HG03097 (cell line): ENCODE results near the gene COL6A2.

Experiments
- ATAC-seq: cut with Tn5 transposase; IDR thresholded peaks from one replicate; pipeline ENCODE4 v1.9.1; 2021; ENCODE audit not compliant: unreplicated experiment, low FRiP score

COL6A2 gene

GRCh38 chr21:46122758-46123683 lies 25.1 kb downstream of the COL6A2 start:
- no peak for ATAC-seq

DNA sequence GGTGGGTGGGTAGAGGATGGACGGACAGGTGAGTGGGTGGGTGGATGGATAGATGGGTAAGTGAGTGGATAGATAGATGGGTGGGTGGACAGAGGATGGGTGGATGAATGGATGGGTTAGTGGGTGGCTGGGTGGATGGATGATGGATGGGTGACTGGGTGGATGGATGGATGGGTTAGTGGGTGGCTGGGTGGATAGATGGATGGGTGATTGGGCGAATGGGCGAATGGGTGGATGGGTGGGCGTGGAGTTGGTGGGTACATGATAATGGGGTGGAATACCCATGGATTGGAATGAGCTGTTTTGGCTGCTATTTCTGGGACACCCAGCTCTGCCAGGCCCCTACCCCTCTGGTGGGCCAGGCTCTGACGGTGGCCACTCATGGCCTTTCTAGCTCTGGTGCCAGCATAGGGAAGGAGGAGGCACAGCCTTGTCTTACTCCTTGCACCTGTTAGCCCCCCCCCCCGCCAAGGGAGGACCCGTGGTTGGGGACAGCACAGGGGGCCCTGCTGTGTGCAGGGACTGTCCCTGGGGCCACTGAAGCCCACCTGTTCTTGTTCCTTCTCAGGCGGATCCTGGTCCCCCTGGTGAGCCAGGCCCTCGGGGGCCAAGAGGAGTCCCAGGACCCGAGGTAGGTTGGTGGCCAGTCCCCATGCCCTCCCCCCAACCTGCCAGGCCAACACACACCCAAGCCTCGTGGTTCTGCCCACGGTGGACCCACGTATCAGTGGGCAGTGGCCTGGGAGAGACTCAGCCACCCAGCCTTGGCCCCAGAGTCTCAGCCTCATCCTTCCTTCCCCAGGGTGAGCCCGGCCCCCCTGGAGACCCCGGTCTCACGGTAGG lies 26.4 kb downstream of the COL6A2 start:
- ATAC-seq: no peak

DNA sequence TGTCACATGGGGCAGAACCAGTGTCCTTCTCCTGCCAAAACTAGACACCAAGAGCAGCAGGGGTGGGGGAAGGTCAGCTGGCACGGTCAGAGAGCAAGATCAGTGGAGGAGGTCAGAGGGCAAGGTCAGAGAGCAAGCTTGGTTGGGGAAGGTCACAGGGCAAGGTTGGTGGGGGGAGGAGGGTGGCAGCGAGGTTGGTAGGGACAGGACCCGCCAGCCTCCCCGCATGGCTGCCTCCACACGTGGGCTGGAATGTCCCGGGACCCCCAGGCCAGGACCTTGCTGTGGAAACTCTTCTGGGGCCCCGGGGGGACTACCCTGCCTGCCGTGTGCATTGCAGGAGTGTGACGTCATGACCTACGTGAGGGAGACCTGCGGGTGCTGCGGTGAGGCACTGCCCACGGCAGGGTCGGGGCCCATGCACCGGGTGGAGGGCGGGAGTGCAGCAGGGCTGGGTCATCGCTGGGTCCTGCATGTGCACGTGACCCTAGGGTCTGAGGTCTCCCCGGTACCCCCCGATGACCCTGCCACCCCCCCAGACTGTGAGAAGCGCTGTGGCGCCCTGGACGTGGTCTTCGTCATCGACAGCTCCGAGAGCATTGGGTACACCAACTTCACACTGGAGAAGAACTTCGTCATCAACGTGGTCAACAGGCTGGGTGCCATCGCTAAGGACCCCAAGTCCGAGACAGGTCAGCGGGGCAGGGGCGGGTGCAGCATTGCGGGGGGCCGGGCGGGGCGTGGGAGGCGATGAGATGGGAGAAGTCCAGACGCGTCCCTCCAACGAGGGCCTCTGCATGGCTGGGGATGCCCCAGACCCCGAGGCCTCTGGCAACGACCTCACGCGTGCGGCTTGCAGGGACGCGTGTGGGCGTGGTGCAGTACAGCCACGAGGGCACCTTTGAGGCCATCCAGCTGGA lies 27.3 kb downstream of the COL6A2 start:
- no peak for ATAC-seq

DNA sequence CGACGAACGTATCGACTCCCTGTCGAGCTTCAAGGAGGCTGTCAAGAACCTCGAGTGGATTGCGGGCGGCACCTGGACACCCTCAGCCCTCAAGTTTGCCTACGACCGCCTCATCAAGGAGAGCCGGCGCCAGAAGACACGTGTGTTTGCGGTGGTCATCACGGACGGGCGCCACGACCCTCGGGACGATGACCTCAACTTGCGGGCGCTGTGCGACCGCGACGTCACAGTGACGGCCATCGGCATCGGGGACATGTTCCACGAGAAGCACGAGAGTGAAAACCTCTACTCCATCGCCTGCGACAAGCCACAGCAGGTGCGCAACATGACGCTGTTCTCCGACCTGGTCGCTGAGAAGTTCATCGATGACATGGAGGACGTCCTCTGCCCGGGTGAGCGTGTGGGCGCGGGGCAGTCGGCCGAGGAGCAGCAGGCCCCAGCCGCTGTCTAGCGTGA lies 28.0 kb downstream of the COL6A2 start:
- no peak for ATAC-seq

DNA sequence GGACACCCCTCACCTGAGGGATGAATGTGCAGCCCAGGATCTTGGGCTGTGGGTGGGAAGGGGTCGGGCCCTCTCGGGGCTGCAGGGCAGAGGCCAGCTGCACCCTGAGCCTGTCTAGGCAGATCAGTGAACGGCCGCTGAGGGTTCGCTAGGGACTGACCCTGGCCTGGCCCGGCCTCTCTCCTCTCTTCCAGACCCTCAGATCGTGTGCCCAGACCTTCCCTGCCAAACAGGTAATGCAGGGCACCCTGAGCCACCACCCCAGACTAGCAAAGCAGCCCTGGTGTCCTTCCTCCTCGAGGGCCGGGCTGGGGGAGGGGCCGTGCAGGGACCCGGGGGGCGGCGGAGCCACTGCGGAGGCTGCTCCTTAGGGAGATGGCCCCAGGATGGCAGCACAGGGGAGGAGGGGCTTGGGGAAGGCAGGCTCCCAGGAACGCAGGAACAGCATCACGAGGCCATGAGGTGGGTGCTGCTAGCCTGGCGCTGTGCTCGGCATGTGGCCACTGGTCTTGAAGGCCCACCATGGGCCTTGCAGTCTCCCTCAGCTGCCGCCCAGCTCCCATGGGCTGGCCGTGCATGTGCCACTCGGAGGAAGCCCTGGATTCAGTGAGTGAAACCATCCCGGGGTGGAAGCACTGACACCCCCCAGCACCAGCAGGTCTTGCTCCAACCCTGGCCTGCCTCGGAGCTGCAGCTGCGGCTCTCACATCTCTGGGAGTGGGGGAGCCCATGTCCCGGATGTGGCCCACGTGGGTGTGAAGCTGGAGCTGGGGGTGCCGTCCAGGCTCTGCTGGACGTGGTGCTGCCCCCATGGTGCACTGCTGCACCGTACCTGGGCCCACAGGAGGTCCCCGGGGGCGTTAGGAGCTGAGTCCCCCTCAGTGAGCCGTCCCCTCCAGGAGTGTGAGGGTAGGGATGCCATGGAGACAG lies 28.7 kb downstream of the COL6A2 start:
- ATAC-seq: no peak

DNA sequence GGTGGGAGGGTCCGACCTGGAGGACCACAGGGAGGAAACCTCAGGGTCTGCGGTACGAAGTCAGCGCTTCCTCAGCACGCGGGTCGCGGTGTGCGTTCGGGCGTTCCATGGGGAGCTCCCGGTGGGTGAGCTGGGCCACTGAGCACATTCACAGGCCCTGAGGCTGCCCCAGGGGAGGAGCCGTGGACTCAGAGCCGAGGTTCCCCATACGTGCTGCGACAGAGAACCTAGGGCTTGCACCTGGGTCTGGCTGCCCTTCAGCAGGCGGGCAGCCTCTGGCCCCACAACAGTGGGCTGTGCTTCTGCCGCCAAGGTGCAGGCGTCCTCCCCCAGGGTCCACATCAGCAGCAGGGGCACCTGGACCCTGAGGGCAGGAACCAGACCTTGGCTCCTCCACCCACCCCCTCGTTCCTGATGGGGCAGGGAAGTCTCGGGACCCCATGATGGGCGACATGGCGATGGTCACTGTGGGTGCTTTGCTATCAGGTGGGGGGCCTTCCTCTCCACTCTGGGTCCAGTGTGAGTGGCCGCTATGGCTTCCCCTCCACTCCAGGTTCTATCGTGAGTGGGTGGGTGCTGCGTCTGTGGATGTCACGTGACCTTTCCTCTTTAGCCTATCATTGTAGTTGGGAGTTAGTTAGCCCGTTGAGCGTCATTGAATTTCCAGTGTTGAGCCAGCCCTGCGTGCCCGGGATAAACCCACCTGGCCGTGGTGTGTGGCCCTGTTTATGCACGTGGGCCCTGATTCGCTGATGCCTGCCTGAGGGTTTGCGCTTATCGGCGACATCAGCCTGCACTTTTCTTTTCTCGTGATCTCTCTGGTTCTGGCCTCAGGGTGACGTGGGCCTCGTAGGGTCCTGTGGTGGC lies 29.6 kb downstream of the COL6A2 start:
- ATAC-seq: no peak

- no peak for ATAC-seq
Observed at GRCh38 chr21:46128106-46128932, 30.4 kb downstream of the COL6A2 start.

- ATAC-seq: no peak
Observed at GRCh38 chr21:46128933-46129571, 31.1 kb downstream of the COL6A2 start.

DNA sequence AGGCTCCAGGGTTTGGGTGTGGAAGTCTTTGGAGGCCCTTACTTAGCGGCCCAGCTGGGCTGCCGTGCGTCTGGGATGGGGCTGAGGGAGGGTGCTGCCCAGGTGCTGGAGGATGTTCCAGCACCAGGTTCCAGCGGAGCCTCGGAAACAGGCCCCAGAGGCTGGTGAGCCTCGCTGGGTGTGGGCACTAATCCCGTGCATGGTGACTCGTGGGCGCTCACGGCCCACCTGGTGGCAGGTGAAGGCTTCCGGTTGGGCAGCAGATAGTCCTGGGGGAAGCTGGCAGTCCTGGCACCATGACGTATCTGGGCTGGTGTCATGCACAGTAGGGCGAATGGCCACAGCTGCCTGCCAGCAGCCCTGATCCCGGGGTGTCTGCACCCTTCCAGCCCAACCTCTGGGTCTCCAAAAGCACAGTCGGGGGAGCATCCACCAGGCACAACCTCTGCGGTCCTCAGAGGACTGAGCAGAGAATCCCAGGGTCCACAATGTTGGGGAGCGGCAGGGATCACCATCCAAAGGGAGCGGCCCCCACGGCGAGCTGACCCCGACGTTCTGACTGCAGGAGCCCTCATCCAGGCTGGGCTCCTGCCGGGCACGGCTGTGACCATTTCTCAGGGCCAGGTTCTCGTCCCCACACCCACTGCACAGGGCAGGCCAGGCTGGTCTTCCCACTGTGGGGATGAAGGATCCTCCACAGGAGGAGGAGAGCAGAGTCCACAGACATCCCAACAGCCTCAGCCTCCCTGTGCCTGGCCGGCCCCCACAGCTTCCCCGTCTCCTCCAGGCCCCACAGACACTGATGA lies 32.1 kb downstream of the COL6A2 start:
- ATAC-seq: no peak

GRCh38 chr21:46130831-46131587 lies 33.1 kb downstream of the COL6A2 start:
- ATAC-seq: no peak

GRCh38 chr21:46131588-46131837 lies 33.6 kb downstream of the COL6A2 start:
- no peak for ATAC-seq

DNA sequence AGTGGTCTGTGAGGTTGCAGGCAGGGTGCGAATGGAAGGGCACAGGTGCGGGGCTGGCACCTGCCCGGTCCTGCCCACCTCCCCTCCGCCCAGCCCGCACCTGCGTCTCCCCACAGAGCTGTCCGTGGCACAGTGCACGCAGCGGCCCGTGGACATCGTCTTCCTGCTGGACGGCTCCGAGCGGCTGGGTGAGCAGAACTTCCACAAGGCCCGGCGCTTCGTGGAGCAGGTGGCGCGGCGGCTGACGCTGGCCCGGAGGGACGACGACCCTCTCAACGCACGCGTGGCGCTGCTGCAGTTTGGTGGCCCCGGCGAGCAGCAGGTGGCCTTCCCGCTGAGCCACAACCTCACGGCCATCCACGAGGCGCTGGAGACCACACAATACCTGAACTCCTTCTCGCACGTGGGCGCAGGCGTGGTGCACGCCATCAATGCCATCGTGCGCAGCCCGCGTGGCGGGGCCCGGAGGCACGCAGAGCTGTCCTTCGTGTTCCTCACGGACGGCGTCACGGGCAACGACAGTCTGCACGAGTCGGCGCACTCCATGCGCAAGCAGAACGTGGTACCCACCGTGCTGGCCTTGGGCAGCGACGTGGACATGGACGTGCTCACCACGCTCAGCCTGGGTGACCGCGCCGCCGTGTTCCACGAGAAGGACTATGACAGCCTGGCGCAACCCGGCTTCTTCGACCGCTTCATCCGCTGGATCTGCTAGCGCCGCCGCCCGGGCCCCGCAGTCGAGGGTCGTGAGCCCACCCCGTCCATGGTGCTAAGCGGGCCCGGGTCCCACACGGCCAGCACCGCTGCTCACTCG lies 34.1 kb downstream of the COL6A2 start:
- no peak for ATAC-seq

DNA sequence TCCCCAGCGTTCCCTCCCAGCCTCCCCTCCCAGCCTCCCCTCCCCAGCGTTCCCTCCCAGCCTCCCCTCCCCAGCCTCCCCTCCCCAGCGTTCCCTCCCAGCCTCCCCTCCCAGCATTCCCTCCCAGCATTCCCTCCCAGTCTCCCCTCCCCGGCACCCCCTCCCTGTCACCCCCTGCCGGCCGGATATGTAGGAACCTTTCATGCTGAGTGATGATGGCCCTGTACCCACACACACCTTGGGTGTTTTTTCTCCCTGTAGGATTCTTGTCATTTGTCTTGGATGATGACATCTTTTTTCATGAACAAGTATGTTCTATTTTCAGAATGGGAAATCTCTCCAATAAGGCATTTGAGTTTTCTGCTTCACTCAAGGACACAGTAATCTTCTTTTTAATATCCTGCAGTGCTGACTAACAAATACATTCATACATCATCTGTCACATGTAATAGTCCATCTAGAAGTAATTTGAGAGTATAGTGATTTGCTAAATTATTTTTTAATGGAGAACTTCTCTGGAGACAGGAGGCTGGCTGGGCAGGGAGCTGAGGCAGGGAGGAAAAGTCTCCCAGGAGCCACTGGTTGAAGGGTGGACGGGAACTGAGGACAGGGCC lies 38.0 kb downstream of the COL6A2 start:
- no peak for ATAC-seq

GRCh38 chr21:46136739-46137349 lies 38.9 kb downstream of the COL6A2 start:
- no peak for ATAC-seq
